HCT116 (cell line): ENCODE data around the gene LDHA. TPM values are rescaled to one million over a fixed set of nuclear protein-coding genes. Genes with fewer than 3 reads are reported as not detected.

Experiments
- ATAC-seq: fragments of 200-7000 bp; cut with Tn5 transposase; 2 replicates; pipeline ENCODE4 v1.9.1; 2020; ENCODE audit warnings: mild to moderate bottlenecking, moderate library complexity
- BruUV-seq: library from RNA; stranded (reverse); fragments of 400-500 nt; replicated peaks from 2 replicates; lab custom pipeline; 2021; lab: Mats Ljungman, UMichigan
- CTCF ChIA-PET: fragments of 300-600 bp; sonication (Branson Sonifier 250); formaldehyde crosslinking; loops from one replicate; lab custom pipeline; 2021; ENCODE audit warnings: antibody characterized with exemption; lab: Charles Lee
- POLR2A ChIA-PET: fragments of 300-600, 350-600 bp; sonication (Branson Sonifier 250); formaldehyde crosslinking; loops from one replicate; lab custom pipeline; 2021; ENCODE audit warnings: antibody characterized with exemption; lab: Charles Lee
- RAD21 ChIA-PET, 2 experiments: fragments of 300-600 bp; sonication (Branson Sonifier 250); formaldehyde crosslinking; loops; one replicate each; lab custom pipeline; 2023; ENCODE audit warnings: low total read pairs in 2 of 2; ENCODE audit not compliant: uncharacterized antibody in 2 of 2, unreplicated experiment in 2 of 2, low non-redundant PET in 1 of 2; lab: Charles Lee
- DNase-seq: peaks from one replicate; pipeline ENCODE4 v3.0.0-alpha.2; 2010; ENCODE audit warnings: low read depth, low spot score
- H2AFZ ChIP-seq: fragments of 200-600 bp; shearing (Covaris generic), sonication (generic); 2 replicates; pipeline ENCODE4 v1.6.1; 2017; ENCODE audit warnings: low read depth, mixed run types, mixed read lengths, antibody characterized with exemption, low read length; ENCODE audit not compliant: poor library complexity, severe bottlenecking
- H3K27ac ChIP-seq: 2 replicates; pipeline ENCODE4 v1.5.1; 2012; ENCODE audit warnings: low read depth, low read length
- H3K27me3 ChIP-seq: fragments of 200-600 bp; sonication (generic); 2 replicates; pipeline ENCODE4 v1.6.1; 2016; ENCODE audit warnings: mixed run types, low read length, mixed read lengths; ENCODE audit not compliant: insufficient read depth
- H3K36me3 ChIP-seq, 2 experiments: fragments of 200-500 bp in 1 of 2; fragments of 200-600 bp in 1 of 2; sonication (Bioruptor generic) in 1 of 2; sonication (generic) in 1 of 2; 2 replicates each; pipeline versions ENCODE4 v1.5.1 to v1.6.1; 2014 to 2016; ENCODE audit warnings: low read length in 2 of 2, inconsistent platforms in 1 of 2, mixed read lengths in 1 of 2, mixed run types in 1 of 2; ENCODE audit not compliant: insufficient read depth in 2 of 2, control insufficient read depth in 1 of 2
- H3K4me1 ChIP-seq, 2 experiments: fragments of 200-600 bp in 1 of 2; sonication (generic) in 1 of 2; 2 replicates each; pipeline versions ENCODE4 v1.5.1 to v1.6.1; 2012 to 2017; ENCODE audit warnings: low read length in 2 of 2, inconsistent platforms in 1 of 2, mild to moderate bottlenecking in 1 of 2, mixed read lengths in 1 of 2, mixed run types in 1 of 2, moderate library complexity in 1 of 2; ENCODE audit not compliant: insufficient read depth in 2 of 2, control insufficient read depth in 1 of 2
- H3K4me2 ChIP-seq: fragments of 200-600 bp; sonication (generic); 2 replicates; pipeline ENCODE4 v1.6.1; 2017; ENCODE audit warnings: mixed run types, low read length, mixed read lengths
- H3K4me3 ChIP-seq, 2 experiments: fragments of 200-600 bp in 1 of 2; sonication (generic) in 1 of 2; replicated peaks in 1 of 2; 2 replicates each; pipeline ENCODE4 v1.5.1; 2011 to 2016; ENCODE audit warnings: low read length in 2 of 2, control low read depth in 1 of 2, low read depth in 1 of 2, mild to moderate bottlenecking in 1 of 2, mixed read lengths in 1 of 2, mixed run types in 1 of 2
- H3K79me2 ChIP-seq: fragments of 200-600 bp; sonication (generic); 2 replicates; pipeline ENCODE4 v1.6.1; 2017; ENCODE audit warnings: mild to moderate bottlenecking, mixed run types, low read length, moderate library complexity, mixed read lengths; ENCODE audit not compliant: insufficient read depth
- H3K9ac ChIP-seq: fragments of 200-600 bp; sonication (generic); 2 replicates; pipeline ENCODE4 v1.6.1; 2016; ENCODE audit warnings: low read length, mixed read lengths
- H3K9me2 ChIP-seq: fragments of 200-600 bp; sonication (generic), shearing (Covaris generic); 2 replicates; pipeline ENCODE4 v1.6.1; 2017; ENCODE audit warnings: mixed run types, mild to moderate bottlenecking, moderate library complexity; ENCODE audit not compliant: insufficient read depth
- H3K9me3 ChIP-seq, 2 experiments: fragments of 200-500 bp in 1 of 2; fragments of 200-600 bp in 1 of 2; sonication (Bioruptor generic) in 1 of 2; sonication (generic) in 1 of 2; 2 replicates each; pipeline ENCODE4 v1.6.1; 2014 to 2017; ENCODE audit warnings: low read length in 2 of 2, mixed read lengths in 2 of 2, inconsistent platforms in 1 of 2, low read depth in 1 of 2, mild to moderate bottlenecking in 1 of 2, mixed run types in 1 of 2, moderate library complexity in 1 of 2; ENCODE audit not compliant: control insufficient read depth in 1 of 2, insufficient read depth in 1 of 2
- H4K20me1 ChIP-seq: fragments of 200-600 bp; sonication (generic), shearing (Covaris generic); 2 replicates; pipeline ENCODE4 v1.6.1; 2017; ENCODE audit warnings: mixed run types, mild to moderate bottlenecking, moderate library complexity; ENCODE audit not compliant: insufficient read depth
- CBX3 ChIP-seq: IDR thresholded peaks from 2 replicates; pipeline ENCODE4 v1.6.1; 2012; ENCODE audit warnings: low read depth
- ELF1 ChIP-seq: IDR thresholded peaks from 2 replicates; pipeline ENCODE4 v1.6.1; 2012; ENCODE audit warnings: low read depth, borderline replicate concordance
- EZH2phosphoT487 ChIP-seq: fragments of 200-600 bp; IDR thresholded peaks from 2 replicates; pipeline ENCODE4 v1.6.1; 2018; ENCODE audit warnings: antibody characterized with exemption, borderline replicate concordance
- FOSL1 ChIP-seq: IDR thresholded peaks from 2 replicates; pipeline ENCODE4 v1.6.1; 2012; ENCODE audit warnings: low read depth
- JUND ChIP-seq: IDR thresholded peaks from 2 replicates; pipeline ENCODE4 v1.6.1; 2012
- POLR2A ChIP-seq: IDR thresholded peaks from 2 replicates; pipeline ENCODE4 v1.7.0; 2011; ENCODE audit warnings: borderline replicate concordance; ENCODE audit not compliant: insufficient read depth, insufficient read length; ENCODE audit errors: extremely low read depth
- POLR2AphosphoS5 ChIP-seq: IDR thresholded peaks from 2 replicates; pipeline ENCODE4 v1.6.1; 2011; ENCODE audit warnings: mild to moderate bottlenecking, low read depth, low read length, moderate library complexity
- SP1 ChIP-seq: IDR thresholded peaks from 2 replicates; pipeline ENCODE4 v1.6.1; 2012; ENCODE audit warnings: low read depth
- SRF ChIP-seq: IDR thresholded peaks from 2 replicates; pipeline ENCODE4 v1.6.1; 2012; ENCODE audit warnings: low read depth
- YY1 ChIP-seq: IDR thresholded peaks from 2 replicates; pipeline ENCODE4 v1.6.1; 2011; ENCODE audit warnings: low read length, low read depth, moderate library complexity, mild to moderate bottlenecking; ENCODE audit not compliant: insufficient replicate concordance; ENCODE audit errors: extremely low read depth
- ZBTB33 ChIP-seq: IDR thresholded peaks from 2 replicates; pipeline ENCODE4 v1.6.1; 2011; ENCODE audit warnings: mild to moderate bottlenecking, low read length, moderate library complexity; ENCODE audit not compliant: insufficient replicate concordance; ENCODE audit errors: extremely low read depth
- ZFX ChIP-seq: fragments of 450-650 bp; IDR thresholded peaks from 2 replicates; pipeline ENCODE4 v1.6.1; 2017
- intact Hi-C: fragments of 100-400 bp; cut with micrococcal nuclease; formaldehyde crosslinking; loops from 2 replicates; pipeline ENCODE4 v1.10.0; 2022
- total RNA-seq: library from RNA; stranded (reverse); gene quantifications from one replicate; pipeline ENCODE4 v1.2.1, GENCODE V29; 2021; ENCODE audit not compliant: unreplicated experiment

LDHA gene
- total RNA-seq, 1 experiment from 2014 or later, result 974 TPM

GRCh38 chr11:18404062-18404461 is 9.7 kb downstream of the LDHA start:
- H3K9me2 ChIP-seq, result no peaks in the 10 kb centered on the region
- no peak for TF ChIP-seq SRF
- no peak for TF ChIP-seq EZH2phosphoT487
- TF ChIP-seq POLR2A, result no peak
- TF ChIP-seq SP1, result no peak
- no peak for TF ChIP-seq ZFX
- no peak for TF ChIP-seq JUND
- no peak for TF ChIP-seq YY1
- TF ChIP-seq POLR2AphosphoS5, result no peak
- TF ChIP-seq FOSL1, result no peak
- no peak for TF ChIP-seq ZBTB33
- TF ChIP-seq ELF1, result no peak
- no peak for TF ChIP-seq CBX3
- ChIA-PET RAD21 (no interaction called here), CTCF (no interaction called here), POLR2A (interaction anchor here (5.9 kb wide), 1 partner anchor 9 kb away, joined by 37 read pairs; the partner anchor contains the start of gene LDHA)
- H3K4me1 ChIP-seq, result peaks cover 2 to 22% of the 10 kb centered on the region in 2 experiments; a peak in 2 of 4 replicates
- no peak overlapping the region for H3K27ac ChIP-seq
- H3K4me2 ChIP-seq, result no peak overlapping the region
- intact Hi-C loops, result no loop called here
- no peaks in the 10 kb centered on the region for H3K9me3 ChIP-seq
- DNase-seq (no peak), ATAC-seq (no peak)
- H3K9ac ChIP-seq, result no peak overlapping the region
- H4K20me1 ChIP-seq, result peaks cover 29% of the 10 kb centered on the region
- no peaks in the 10 kb centered on the region for H3K27me3 ChIP-seq
- no TSS peak for BruUV-seq
- H3K79me2 ChIP-seq, result peaks cover 58% of the 10 kb centered on the region
- no peak overlapping the region for H2AFZ ChIP-seq
- no peak overlapping the region for H3K4me3 ChIP-seq
- peaks cover 60 to 72% of the 10 kb centered on the region in 2 experiments for H3K36me3 ChIP-seq
